Measurements from ENCODE around the gene IL12B.
"Not testable (repeated sequence)": the region's sequence is repeated elsewhere in the genome, so short reads cannot be mapped to it uniquely, and the experiment has no call there.

The IL12B gene

DNA sequence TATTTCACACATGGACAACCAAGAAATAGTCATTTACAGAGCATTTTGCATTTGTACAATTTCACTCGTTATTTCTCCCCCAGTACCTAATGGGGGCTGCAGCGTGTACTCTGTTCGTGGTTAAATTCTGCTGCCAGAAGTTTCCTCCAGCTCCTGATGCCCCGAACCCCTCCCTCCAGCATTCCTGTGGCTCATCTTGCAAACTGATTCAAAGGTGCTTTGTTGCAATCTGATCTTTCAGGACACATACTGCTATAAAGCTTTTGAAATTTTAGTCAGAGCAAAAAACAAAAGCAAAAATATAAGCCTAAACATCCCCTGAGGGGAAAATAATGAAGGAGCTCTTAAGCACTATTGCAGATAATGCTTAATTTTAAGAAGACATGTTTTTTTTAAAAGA is 39.5 kb downstream of the IL12B start:
- DNase-seq: no peak

DNA sequence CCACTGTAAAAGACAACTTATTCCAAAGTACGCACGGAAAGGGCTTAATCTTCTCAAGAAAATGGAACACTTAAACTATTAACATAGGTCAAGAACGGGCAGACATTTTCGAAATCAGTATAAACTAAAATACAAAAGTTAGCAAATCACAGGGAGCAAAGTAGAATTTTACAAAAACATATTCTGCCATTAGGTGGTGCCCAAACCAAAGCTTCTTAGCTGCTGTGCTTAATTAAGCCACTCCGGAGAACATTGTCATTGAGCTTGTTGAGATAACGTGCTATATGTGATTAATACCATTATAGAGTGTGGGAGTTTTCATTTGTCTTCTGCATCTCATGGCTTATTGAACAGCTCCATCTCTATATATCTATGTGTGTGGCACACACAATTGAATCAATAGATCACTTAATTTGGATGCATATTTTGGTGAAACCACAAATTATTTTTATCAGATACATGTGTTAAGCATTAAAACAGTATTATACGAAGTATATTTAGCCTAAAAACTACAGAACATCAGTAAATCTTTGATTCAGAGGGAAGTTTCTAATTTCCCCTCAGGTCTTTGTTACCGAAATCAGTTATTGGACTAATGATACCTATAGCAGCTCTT is 43.8 kb downstream of the IL12B start:
- DNase-seq: peak in 1 of 2 experiments; percentile 49

DNA sequence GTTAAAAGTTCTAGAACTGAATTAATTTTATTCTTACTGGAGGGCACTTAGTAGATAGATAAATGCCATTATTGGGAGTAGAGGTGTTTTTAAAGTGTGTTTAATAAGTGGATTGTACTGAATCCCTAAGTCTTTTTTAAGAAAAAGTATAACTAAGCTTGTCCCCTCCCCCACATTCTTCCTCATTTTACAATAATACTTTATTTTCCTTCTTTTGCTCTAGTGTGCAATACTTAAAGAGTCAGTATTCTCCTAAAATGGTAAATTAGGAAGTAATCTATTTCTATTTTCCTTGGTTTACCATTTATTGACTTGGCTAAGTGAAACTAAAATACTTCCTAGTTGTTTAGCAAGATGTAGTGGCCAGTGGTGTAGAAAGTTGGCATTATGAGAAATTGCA is 55.6 kb downstream of the IL12B start:
- DNase-seq: no peak

DNA sequence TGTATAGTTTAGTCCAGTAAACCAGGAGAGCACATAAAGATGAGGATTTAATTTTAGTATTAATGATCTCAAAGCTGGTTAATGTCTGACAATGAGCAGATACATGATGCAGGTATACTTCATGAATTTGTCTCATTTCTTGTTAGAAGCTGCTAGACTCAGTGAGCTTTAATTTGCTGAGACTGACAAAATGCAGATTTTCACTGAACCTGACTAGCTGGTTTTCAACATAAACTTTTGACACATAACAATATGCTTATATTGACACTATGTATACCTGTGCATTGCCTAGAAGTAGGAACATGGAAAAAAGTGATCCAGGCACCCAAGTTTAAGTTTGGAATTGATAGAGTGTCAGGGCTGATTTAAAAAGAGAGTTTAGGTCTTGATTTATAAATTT is 56.4 kb downstream of the IL12B start:
- DNase-seq: no peak

DNA sequence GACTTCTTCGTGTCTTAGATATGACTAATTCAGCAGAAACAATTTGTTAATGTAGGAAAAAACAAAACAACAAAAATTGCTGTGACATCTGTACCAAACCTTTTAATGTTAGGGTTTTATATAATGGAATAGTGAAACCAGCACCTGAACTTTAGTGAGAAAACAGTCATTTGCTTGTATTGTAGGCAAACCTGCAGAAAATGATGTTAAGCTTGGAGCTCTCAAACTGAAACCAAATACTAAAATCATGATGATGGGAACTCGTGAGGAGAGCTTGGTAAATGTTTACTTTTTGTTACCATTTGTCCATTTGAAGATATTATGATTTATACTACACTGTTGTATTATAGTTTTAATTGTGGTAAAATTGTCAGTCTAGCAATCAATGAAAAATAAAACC is 60.6 kb downstream of the IL12B start:
- DNase-seq: no peak

DNA sequence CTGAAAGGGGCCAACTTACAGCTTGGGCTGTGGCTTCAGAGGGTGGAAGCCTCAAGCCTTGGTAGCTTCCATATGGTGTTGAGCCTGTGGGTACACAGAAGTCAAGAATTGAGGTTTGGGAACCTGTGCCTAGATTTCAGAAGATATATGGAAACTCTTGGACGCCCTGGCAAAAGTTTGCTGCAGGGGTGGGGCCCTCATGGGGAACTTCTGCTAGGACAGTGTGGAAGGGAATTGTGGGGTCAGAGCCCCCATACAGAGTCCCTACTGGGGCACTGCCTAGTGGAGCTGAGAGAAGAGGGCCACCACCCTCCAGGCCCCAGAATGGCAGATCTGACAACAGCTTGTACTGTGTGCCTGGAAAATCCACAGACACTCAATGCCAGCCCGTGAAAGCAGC is 63.5 kb downstream of the IL12B start:
- not testable (repeated sequence) for DNase-seq
